Suprapubic skin (tissue), 3 donors: ENCODE data around the gene DSP.

Source experiments
- POLR2AphosphoS5 ChIP-seq, 3 donors: sonication (generic); formaldehyde crosslinking; IDR thresholded peaks; one replicate each; pipeline ENCODE4 v1.6.1; 2017; ENCODE audit warnings: antibody characterized with exemption in 3 of 3
- TF ChIP-seq, protein P1 (sequence below), 2 donors: fragments of 200-600 bp in 1 of 2; fragments of 450-650 bp in 1 of 2; sonication (generic) in 1 of 2; IDR thresholded peaks; one replicate each; pipeline ENCODE4 v1.5.1; 2016 to 2019; ENCODE audit warnings: antibody characterized with exemption in 2 of 2, mild to moderate bottlenecking in 1 of 2, moderate library complexity in 1 of 2

DNA sequence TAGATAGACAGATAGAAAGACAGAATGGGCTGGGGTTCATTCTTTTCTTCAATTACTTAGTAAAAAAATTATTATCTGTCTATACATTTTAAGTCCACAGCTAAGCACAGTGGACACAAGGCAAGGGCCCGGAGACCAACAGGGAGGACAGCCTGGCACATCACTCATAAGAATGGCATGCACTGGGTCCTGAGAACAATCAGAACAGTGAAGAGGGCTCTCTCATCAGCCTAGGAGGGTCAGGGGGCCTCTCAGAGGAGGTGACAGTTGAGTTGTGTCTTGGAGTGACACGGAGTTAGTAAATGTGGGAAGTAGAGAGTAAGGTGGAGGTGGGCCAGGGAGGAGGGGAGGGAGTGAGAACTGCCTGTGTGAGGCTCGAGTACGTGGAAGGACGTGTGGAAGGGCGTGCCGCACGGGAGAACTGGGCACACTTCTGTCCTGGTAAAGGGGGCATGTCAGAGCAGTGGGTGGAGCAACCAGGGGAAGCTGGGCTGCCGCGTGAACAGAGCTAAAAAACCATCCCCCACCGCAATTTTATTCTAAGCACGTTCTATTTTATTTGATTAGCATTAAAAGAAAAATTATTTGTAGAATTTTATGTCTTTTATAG, 45.1 kb upstream of the DSP start:
- TF ChIP-seq POLR2AphosphoS5 (IDR thresholded peaks at IDR 0.05) = no peak
- TF ChIP-seq, protein P1, sequence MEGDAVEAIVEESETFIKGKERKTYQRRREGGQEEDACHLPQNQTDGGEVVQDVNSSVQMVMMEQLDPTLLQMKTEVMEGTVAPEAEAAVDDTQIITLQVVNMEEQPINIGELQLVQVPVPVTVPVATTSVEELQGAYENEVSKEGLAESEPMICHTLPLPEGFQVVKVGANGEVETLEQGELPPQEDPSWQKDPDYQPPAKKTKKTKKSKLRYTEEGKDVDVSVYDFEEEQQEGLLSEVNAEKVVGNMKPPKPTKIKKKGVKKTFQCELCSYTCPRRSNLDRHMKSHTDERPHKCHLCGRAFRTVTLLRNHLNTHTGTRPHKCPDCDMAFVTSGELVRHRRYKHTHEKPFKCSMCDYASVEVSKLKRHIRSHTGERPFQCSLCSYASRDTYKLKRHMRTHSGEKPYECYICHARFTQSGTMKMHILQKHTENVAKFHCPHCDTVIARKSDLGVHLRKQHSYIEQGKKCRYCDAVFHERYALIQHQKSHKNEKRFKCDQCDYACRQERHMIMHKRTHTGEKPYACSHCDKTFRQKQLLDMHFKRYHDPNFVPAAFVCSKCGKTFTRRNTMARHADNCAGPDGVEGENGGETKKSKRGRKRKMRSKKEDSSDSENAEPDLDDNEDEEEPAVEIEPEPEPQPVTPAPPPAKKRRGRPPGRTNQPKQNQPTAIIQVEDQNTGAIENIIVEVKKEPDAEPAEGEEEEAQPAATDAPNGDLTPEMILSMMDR (IDR thresholded peaks at IDR 0.05) = no peak
